Islet of Langerhans (tissue), 1 donor: ENCODE results near the gene ADAMTS17.

ENCODE experiments used
- FAIRE-seq: peaks from one replicate; lab custom pipeline; 2011; peaks lifted over from hg19 to GRCh38; lab: Jason Lieb, UNC

Gene ADAMTS17

DNA sequence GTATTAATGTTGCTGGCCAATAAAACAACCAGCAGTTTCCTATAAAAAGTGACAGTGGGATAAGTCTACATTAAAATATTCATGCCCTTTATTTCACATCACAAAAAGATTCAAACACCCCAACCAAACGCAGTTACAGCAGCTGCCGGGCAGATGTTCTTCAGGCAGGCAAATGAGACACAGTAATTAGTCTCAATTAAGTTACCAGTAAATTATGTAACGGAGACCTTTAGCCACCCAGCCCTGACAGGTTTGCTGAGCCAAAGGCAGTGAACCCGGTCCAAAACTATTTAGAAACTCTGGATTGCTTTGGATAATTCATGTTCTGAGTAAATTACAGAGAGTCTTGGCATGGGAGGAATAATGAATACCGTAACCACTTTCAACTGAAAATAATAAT, 319.4 kb downstream of the ADAMTS17 start:
- no peak for FAIRE-seq

- no peak for FAIRE-seq
These were observed 320.1 kb downstream of the ADAMTS17 start for GRCh38 chr15:100021653-100022052.

- FAIRE-seq = no peak
These were observed 321.2 kb downstream of the ADAMTS17 start for GRCh38 chr15:100020614-100021013.

DNA sequence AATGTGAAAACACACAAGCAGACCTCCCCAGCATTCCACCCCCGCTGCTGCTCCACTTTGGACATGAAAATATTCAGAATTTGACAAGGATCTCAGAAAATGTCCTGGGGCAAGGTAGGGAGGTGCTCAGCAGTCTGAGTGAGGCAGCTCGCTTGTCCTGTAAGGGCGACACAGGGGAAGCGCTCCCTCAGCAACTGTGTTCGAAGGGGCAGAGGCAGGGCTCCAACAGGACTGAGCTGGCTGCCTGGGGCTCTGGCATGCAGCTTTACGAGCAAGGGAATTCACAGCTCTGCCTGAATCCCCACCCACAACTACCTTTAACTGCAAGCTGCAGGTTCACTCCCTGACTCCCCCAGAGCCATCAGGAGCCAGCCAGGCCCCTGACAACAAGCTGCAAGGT, 321.6 kb downstream of the ADAMTS17 start:
- no peak for FAIRE-seq

GRCh38 chr15:100019601-100020000, 322.2 kb downstream of the ADAMTS17 start:
- FAIRE-seq = no peak

DNA sequence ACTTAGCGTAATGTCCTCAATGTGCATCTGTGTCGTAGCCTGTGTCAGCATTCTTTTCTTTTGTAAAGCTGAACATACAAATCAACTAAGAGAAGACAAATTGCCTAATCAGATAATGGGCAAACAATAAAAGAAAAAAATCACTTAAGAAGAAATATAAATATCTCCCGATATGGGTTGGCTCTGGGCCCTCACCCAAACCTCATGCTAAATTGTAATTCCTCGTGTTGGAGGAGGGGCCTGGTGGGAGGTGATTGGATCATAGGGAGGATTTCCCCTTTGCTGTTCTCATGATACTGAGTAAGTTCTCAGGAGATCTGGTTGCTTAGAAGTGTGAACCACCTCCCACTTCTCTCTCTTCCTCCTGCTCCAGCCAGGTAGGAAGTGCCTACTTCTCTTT, 323.6 kb downstream of the ADAMTS17 start:
- FAIRE-seq = no peak

DNA sequence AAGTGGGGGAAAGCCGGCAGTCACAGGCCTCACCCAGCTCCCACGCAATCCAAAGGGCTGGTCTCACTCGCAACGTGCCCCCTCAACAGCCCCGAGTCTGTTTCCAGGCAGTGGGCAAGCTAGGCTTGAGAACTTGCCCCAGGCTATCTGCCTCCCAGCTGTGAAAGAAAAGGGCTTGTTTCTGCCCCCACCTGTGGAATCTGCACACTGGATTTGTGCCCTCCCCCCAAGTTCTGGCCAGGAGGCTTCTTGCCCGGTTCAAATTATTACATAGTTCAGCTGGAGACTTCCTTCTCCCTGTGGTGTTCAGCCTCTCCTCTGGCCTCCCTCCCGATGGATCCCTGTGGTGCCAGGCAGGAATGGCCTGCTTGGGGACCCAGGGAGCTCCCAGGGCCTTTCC, 324.6 kb downstream of the ADAMTS17 start:
- no peak for FAIRE-seq

- no peak for FAIRE-seq
These were observed 325.1 kb downstream of the ADAMTS17 start for GRCh38 chr15:100016632-100017031.

- FAIRE-seq = no peak
These were observed 330.5 kb downstream of the ADAMTS17 start for GRCh38 chr15:100011235-100011634.

DNA sequence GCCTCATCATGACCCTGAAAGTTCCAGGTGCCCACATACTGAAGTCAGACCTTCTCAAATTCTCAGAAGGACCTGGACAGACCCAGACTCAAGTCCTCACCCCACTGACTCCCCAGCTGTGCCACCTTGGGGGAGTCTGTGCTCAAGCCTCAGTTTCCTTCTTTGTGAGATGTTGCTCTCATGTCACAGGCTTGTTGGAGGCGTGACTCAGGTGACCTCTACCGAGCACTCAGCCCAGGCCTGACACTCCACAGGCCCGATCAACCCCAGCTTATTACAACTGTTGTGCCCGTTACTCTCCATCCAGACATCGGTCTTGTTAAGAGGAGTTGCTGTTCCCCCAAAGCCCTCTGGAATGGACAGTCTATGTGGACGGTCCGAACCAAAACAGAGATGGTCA, 332.4 kb downstream of the ADAMTS17 start:
- no peak for FAIRE-seq

GRCh38 chr15:100008258-100008657, 333.5 kb downstream of the ADAMTS17 start:
- no peak for FAIRE-seq

- FAIRE-seq = no peak
These were observed 334.2 kb downstream of the ADAMTS17 start for GRCh38 chr15:100007609-100008008.

GRCh38 chr15:100005715-100006114, 336.1 kb downstream of the ADAMTS17 start:
- no peak for FAIRE-seq

- no peak for FAIRE-seq
These were observed 336.8 kb downstream of the ADAMTS17 start for GRCh38 chr15:100005013-100005412.

- FAIRE-seq = no peak
These were observed 338.8 kb downstream of the ADAMTS17 start for GRCh38 chr15:100002787-100003536.

DNA sequence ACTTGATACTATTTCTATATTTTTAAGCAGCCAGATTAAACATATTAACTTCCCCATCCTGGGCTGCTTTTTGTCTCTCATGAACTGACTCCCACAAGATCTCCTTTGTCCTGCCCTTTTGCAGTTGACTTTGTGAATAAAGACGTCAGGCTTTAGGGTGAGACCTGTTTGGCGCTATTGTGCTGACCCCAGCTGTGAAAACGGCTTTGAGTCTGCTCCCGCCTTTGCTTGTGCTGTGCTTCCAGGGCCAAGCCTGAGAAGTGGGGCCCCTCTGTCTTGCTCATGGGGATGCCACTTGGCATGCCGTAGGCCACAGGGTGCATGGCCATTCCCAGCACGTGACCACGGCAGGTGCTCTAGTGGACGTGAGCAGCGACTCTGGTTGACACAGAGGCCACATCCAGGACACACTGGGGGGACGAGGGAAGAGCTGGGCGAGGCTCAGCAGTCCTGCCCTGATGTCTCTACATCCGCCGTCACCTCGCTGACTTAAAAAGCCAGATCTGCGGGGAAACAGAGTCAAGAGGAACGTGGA, 339.6 kb downstream of the ADAMTS17 start:
- FAIRE-seq = no peak

DNA sequence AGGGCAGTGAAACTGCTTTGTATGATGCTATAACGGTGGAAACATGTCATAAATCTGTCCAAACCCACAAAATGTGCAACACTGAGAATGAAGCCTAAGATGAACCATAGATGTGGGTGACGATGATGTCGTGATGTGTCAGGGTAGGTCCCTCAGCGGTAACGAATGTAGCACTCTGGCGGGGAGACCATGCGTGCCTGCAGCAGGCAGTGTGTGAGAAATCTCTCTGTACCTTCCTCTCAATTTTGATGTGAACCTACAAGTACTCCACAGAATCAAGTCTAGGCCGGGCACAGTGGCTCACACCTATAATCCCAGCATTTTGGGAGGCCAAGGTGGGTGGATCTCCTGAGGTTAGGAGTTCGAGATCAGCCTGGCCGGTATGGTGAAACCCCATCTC, 340.4 kb downstream of the ADAMTS17 start:
- FAIRE-seq = no peak

GRCh38 chr15:99999282-100000070, 342.3 kb downstream of the ADAMTS17 start:
- no peak for FAIRE-seq

GRCh38 chr15:99998661-99999101, 343.1 kb downstream of the ADAMTS17 start:
- FAIRE-seq = no peak

- no peak for FAIRE-seq
These were observed 344.6 kb downstream of the ADAMTS17 start for GRCh38 chr15:99997112-99997651.

GRCh38 chr15:99996660-99997059, 345.1 kb downstream of the ADAMTS17 start:
- no peak for FAIRE-seq

DNA sequence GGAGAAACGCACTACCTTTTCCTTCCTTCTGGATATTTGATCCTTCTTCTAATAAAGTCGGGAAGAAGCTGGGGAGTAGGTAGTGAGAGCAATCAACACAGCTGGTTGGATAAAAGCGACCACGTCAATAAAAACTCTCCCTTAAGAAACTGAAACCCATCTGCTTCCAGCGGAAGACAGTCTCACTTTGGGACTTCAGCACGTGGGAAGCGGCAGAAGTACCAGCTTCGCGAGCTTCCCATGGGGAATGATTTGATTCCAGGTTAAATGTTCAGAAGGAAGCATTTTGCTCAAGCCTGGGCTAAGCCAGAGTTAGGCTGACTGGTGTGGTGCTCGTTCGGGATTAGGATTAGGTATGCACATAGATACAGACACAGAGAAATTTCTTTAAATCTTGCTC, 346.2 kb downstream of the ADAMTS17 start:
- FAIRE-seq = no peak

DNA sequence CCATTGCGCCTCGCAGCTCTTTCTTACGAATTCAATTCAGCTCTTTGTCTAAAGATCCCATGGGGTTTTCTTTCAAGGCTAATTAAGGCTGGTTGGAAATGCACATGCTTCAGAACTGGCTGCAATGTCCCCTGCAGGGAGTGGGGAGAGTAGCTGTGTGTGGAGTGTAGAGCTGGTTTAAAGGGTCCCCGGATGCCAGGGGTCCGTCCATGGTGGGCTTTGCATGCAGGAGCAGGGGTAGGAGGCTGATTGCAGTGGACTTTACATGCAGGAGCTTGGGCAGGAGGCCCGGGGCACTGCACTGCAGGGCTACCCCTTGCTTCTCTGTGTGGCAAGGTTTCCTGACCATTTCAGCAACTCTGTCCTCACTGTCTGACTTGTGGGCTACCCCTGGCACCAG, 346.9 kb downstream of the ADAMTS17 start:
- FAIRE-seq = no peak
